Kidney (tissue), 14 donors: Measurements from ENCODE around the gene ALDH4A1. TPM values are rescaled to one million over a fixed set of nuclear protein-coding genes. Genes with fewer than 3 reads are reported as not detected.

Source experiments
- DNase-seq, 5 donors: peaks; one replicate each; pipeline ENCODE4 v3.0.0-alpha.2; 2013 to 2020
- FAIRE-seq: peaks from 2 replicates; lab custom pipeline; 2012; peaks lifted over from hg19 to GRCh38; lab: Jason Lieb, UNC
- H3K27ac ChIP-seq, 2 donors: one replicate each; pipeline ENCODE4 v1.7.0; 2013; ENCODE audit warnings: low read depth in 2 of 2, low read length in 2 of 2, inconsistent platforms in 1 of 2
- H3K27me3 ChIP-seq: one replicate; pipeline ENCODE4 v1.7.1; 2013; ENCODE audit warnings: low read length, inconsistent platforms; ENCODE audit not compliant: control insufficient read depth, insufficient read depth
- H3K36me3 ChIP-seq, 3 donors: one replicate each; pipeline versions ENCODE4 v1.7.0 to v1.7.1; 2013; ENCODE audit warnings: low read length in 3 of 3, control low read depth in 1 of 3, inconsistent platforms in 1 of 3; ENCODE audit not compliant: insufficient read depth in 3 of 3, control insufficient read depth in 2 of 3
- H3K4me1 ChIP-seq, 3 donors: one replicate each; pipeline versions ENCODE4 v1.7.0 to v1.7.1; 2013; ENCODE audit warnings: low read length in 3 of 3, inconsistent platforms in 1 of 3, low read depth in 1 of 3; ENCODE audit not compliant: control insufficient read depth in 2 of 3, insufficient read depth in 2 of 3
- H3K4me3 ChIP-seq, 3 donors: one replicate each; pipeline versions ENCODE4 v1.7.0 to v1.8.1; 2013; ENCODE audit warnings: low read length in 3 of 3, control low read depth in 1 of 3, inconsistent platforms in 1 of 3
- H3K9ac ChIP-seq, 3 donors: one replicate each; pipeline versions ENCODE4 v1.7.0 to v1.7.1; 2013; ENCODE audit warnings: low read length in 3 of 3, control low read depth in 1 of 3, inconsistent platforms in 1 of 3
- H3K9me3 ChIP-seq, 3 donors: one replicate each; pipeline versions ENCODE4 v1.7.0 to v1.7.1; 2013; ENCODE audit warnings: low read length in 3 of 3, control low read depth in 1 of 3, inconsistent platforms in 1 of 3; ENCODE audit not compliant: control insufficient read depth in 2 of 3, insufficient read depth in 1 of 3
- intact Hi-C: fragments of 100-400 bp; cut with DNase I; formaldehyde crosslinking; loops from one replicate; pipeline ENCODE4 v1.11.1; 2022
- polyA plus RNA-seq: library from polyadenylated mRNA; stranded (reverse); fragments of 350-450 nt; fragmentation: Illumina TruSeq; extraction: RNeasy Lipid Tissue Mini Kit (QIAGEN cat#74804); gene quantifications from one replicate; pipeline ENCODE4 v1.2.3, GENCODE V29; 2014; ENCODE audit warnings: low read depth, low replicate concordance; ENCODE audit not compliant: insufficient read depth
- total RNA-seq: library from RNA; stranded (reverse); fragmentation: NEBNext Ultra II Directional; extraction: Animal tissue kit (Norgen Biotek cat#: 25700); gene quantifications from one replicate; pipeline ENCODE4 v1.2.1, GENCODE V29; 2021
- TF ChIP-seq, protein P1 (sequence below): IDR thresholded peaks from 3 replicates; pipeline ENCODE4 v1.5.1; 2012; ENCODE audit warnings: mild to moderate bottlenecking, moderate library complexity, borderline replicate concordance; ENCODE audit not compliant: insufficient read depth; ENCODE audit errors: extremely low read depth
- donor health status: control.
- donor health status: control.
- donor health status: control.
- donor health status: control.
- donor health status: control.
- donor health status: DM: yes; HTN: yes; CAD: no.
- donor health status: Normal renal cell carcinoma (clear cell type).

The ALDH4A1 gene
- total and polyA plus RNA-seq, 2 donors from 2014 or later: 49.3 to 352 TPM

GRCh38 chr1:18869847-18870594 lies 32.3 kb downstream of the ALDH4A1 start:
- no peak for FAIRE-seq
- H3K36me3 ChIP-seq: peaks cover 0 to 25% (median 11%) of the 10 kb centered on the region in 3 donors
- no peak overlapping the region for H3K27ac ChIP-seq
- H3K9ac ChIP-seq: no peak overlapping the region
- no peaks in the 10 kb centered on the region for H3K27me3 ChIP-seq
- no peaks in the 10 kb centered on the region for H3K4me1 ChIP-seq
- no peak for DNase-seq
- TF ChIP-seq, protein P1, sequence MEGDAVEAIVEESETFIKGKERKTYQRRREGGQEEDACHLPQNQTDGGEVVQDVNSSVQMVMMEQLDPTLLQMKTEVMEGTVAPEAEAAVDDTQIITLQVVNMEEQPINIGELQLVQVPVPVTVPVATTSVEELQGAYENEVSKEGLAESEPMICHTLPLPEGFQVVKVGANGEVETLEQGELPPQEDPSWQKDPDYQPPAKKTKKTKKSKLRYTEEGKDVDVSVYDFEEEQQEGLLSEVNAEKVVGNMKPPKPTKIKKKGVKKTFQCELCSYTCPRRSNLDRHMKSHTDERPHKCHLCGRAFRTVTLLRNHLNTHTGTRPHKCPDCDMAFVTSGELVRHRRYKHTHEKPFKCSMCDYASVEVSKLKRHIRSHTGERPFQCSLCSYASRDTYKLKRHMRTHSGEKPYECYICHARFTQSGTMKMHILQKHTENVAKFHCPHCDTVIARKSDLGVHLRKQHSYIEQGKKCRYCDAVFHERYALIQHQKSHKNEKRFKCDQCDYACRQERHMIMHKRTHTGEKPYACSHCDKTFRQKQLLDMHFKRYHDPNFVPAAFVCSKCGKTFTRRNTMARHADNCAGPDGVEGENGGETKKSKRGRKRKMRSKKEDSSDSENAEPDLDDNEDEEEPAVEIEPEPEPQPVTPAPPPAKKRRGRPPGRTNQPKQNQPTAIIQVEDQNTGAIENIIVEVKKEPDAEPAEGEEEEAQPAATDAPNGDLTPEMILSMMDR: no peak
- no peak overlapping the region for H3K4me3 ChIP-seq
- intact Hi-C loops: loop anchor here (10.0 kb wide), 1 partner anchor 265 kb away; no protein-coding TSS in a partner anchor
- H3K9me3 ChIP-seq: no peaks in the 10 kb centered on the region

DNA sequence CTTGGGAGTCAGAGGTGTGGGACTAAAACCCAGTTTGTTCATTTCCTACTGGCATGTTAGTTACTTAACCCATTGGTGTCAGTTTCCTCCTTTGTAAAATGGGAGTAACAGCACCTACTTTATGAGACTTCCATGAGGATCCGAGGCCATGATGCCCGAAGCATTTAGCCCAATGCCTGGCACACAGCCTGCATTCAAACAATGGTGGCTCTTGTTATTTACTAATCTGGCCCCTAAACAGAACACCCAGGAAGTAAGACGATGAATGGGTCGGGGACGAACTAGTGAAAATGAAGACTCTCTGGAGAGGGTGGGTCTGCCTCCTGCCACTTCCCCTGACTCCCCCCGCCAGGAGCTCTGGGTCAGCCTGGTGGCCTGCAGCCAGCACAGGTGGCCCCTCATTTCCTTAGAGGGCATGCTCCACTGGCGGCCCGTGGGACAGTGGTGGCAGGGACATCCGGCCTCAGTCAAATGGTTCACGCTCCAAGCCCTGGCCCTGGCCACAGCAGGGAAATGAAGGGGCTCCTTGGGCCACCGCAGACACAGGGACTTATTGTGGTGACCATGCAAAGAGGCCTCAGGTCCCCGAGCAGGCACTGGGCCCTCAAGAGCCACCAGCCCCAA lies 33.4 kb downstream of the ALDH4A1 start:
- intact Hi-C loops: no loop called here
- no peak overlapping the region for H3K4me3 ChIP-seq
- H3K27ac ChIP-seq: no peak overlapping the region
- H3K9ac ChIP-seq: no peak overlapping the region
- no peaks in the 10 kb centered on the region for H3K27me3 ChIP-seq
- no peak for FAIRE-seq
- no peaks in the 10 kb centered on the region for H3K9me3 ChIP-seq
- peaks cover 0 to 21% (median 10%) of the 10 kb centered on the region in 3 donors for H3K36me3 ChIP-seq
- TF ChIP-seq, protein P1: no peak
- H3K4me1 ChIP-seq: no peaks in the 10 kb centered on the region
- DNase-seq: no peak

- peaks cover 0 to 15% (median 5%) of the 10 kb centered on the region in 3 donors for H3K36me3 ChIP-seq
- H3K27ac ChIP-seq: no peak overlapping the region
- H3K9ac ChIP-seq: no peak overlapping the region
- no peaks in the 10 kb centered on the region for H3K9me3 ChIP-seq
- no peak overlapping the region for H3K4me3 ChIP-seq
- intact Hi-C loops: no loop called here
- H3K4me1 ChIP-seq: no peaks in the 10 kb centered on the region
- FAIRE-seq (no peak), DNase-seq (no peak)
- TF ChIP-seq, protein P1: no peak
- no peaks in the 10 kb centered on the region for H3K27me3 ChIP-seq
These were observed 34.0 kb downstream of the ALDH4A1 start for GRCh38 chr1:18868354-18868753.
